HG03469 (cell line): ENCODE results near the gene COL23A1.

Experiments
- ATAC-seq: cut with Tn5 transposase; IDR thresholded peaks from one replicate; pipeline ENCODE4 v1.9.1; 2021; ENCODE audit warnings: mild to moderate bottlenecking, moderate library complexity, moderate number of reproducible peaks; ENCODE audit not compliant: unreplicated experiment

Gene COL23A1

DNA sequence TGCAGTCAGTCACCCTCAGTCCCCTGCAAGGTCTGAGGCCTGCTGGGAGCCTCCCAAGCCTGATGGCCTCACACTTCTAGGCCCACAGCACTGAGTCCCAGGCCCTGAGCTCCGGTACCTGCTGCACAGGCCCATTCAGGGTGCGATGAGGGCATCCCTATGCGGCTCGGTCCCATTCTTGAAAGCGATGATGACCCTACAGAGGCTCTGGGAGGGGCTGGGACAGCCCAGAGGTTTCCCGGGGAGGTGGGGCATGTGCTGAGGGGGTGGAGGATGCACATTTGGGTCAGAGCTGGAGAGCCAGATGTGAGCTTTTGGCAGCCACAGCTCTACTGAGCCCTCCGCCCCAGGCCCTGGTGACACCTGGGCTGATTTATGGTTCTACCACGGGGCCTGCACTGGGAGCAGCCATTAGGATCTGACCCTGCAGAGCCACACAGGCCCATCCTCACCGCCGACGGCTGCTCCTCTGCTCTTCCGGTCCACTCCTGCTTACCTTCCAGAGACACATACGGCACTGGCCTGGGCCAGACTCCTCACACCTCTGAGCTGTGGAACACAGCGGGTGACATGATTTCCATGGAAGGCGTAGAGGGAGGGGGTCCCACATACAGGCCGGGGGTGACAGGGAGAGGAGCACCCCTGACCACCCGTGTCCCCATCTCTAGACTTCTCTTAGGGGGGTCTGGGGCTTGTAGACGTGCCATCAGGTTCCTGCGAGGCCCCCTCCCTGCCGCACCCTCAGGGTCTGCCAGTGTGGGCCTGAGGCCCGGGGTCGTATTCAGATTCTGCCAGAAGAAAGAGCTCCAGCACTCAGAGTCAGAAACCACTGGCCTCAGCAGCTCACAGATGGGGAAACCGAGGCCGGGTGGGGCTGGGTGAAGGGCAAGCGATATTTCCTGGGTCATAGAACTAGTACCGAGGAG lies 53.4 kb downstream of the COL23A1 start:
- no peak for ATAC-seq

DNA sequence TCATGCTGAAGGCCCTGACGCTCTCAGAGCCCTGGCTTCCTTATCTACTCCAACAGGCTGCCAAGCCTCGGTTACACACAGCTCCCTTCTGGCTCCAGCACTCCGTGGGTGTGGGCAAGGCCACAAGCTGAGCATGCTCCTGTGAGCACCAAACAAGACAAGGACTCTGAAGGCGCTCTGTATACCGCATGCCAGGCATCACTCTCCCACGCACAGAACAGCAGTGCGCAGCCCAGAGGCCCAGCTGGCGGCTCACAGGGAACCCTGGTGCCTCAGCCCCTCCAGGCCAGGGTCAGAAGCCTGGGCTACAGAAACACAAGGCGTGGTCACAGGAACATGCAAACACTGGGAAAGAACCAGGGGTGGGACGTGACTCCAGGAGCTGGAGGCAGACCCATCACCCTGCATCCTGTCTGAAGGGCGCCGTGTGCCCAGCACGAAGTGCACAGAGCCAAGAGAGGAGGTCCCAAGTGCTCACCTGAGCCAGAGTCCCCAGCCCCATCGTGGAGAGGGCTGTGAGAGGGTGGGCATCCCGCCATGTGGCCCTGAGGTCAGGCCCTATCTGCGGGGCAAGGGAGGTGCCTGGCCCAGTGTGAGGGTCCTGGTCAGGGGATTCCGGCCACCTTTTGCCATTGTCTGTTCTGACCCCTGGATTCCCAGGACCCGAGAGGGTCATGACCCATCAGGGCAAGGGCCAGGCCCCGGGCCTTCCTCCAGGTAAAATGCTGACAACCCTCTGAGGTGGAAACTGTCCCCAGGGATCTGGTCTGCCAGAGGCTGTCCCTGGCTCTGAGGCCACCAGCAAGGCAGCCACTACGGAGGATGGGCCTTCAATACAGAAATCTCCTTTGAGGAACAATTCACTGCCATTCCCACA lies 54.7 kb downstream of the COL23A1 start:
- ATAC-seq, result no peak

DNA sequence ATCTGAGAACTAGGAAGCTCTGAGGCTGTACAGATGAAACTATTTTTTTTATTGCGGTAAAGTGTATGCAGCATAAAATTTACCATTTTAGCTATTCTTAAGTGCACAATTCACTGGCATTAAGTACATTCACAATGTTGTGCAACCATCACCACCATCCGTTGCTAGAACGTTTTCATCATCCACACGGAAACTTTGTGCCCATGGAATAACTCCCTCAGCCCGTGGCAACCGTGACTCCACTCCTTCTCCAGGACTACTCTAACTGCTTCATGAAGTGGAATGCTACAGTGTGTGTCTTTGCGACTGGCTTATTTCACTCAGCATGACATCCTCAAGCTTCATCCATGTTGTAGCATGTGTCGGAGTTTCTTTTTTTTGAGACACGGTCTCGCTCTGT lies 57.1 kb downstream of the COL23A1 start:
- ATAC-seq, result no peak

DNA sequence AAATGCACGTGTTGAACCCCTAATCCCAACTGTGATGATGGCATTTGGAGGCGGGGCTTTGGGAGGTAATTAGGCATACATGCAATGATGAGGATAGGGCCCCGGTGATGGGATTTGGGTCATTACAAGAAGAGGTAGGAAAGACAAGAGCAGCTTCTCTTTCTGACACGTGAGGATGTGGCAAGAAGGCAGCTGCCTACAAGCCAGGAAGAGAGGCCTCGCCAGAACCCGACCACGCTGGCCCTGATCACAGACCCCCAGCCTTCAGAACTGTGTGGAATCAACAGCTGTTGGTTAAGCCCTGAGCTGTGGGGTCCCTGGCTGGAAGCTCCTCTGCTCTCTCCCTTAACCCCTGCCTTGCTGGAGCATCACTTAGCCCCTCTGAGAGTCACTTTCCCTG lies 57.5 kb downstream of the COL23A1 start:
- ATAC-seq, result no peak

DNA sequence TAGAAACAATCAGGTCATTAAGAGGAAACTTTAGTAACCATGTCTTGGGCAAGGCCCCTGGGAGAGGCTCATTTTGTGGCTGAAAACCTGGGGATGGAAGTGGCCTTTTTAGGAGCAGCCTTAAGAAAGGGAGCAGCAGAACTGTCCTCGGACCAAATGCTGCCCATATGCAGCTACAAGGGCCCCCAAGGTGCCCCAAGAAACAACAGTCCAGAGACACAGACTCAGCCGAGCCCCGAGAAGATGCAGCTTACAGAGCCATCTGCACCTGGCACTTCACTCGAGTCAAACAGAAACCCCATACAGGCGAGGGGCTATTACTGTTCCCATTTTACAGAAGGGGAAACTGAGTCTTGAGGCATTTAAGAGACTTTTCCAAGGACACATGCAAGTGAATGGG lies 58.0 kb downstream of the COL23A1 start:
- no peak for ATAC-seq

DNA sequence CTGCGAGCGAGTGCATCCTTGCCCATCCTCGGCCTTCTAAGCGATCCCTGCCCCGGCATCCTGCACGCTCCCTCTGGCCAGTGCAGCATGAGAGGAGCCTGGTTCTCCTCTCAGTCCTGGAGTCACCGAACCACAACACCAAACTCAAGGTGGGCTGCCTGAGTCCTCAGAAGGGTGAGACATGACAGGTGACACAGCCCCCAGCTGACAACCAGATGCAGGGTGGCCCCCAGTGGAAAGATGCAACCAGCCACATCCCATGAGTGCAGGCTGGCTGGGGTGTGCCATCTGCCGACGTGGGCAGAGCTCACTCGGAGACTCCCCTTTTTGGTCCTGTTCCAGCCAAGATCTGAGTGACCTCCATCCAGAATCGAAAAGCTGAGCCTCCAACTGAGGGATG lies 58.4 kb downstream of the COL23A1 start:
- no peak for ATAC-seq

DNA sequence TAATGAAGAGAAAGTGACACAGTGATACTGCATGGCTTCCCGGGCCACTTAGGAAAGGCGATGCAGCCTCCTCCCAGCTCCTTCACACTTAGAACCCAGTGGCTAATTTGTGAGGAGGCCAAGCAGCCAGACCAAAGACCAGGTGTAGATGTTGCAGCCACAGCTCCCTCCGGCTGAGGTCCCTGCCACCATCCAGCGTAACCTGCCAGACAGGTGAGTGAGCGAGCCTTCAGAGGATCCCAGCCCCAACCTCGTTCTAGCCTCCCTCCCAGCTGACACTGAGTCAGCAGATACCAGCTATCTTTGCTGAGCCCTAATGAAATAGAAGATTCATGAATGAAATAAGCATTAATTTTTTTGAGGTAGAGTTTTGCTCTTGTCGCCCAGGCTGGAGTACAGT lies 59.7 kb downstream of the COL23A1 start:
- no peak for ATAC-seq

DNA sequence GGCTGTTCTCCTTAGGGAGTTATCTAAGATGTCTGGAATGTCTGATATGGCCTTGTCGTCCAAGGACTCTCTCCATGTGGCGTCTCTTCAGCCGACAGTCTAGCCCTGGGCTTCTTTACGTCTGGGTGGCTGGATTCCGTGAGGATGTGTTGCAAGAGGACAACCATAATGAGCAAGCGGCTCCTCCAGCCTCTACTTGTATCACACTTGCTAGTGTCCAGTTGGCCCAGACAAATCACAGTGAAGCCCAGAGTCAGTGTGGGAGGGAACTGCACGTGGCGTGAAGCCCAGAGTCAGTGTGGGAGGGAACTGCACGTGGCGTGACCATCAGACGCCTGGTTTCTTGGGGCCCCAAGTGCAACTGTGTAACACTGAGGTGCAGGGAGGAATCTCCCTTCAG lies 61.1 kb downstream of the COL23A1 start:
- ATAC-seq, result no peak

DNA sequence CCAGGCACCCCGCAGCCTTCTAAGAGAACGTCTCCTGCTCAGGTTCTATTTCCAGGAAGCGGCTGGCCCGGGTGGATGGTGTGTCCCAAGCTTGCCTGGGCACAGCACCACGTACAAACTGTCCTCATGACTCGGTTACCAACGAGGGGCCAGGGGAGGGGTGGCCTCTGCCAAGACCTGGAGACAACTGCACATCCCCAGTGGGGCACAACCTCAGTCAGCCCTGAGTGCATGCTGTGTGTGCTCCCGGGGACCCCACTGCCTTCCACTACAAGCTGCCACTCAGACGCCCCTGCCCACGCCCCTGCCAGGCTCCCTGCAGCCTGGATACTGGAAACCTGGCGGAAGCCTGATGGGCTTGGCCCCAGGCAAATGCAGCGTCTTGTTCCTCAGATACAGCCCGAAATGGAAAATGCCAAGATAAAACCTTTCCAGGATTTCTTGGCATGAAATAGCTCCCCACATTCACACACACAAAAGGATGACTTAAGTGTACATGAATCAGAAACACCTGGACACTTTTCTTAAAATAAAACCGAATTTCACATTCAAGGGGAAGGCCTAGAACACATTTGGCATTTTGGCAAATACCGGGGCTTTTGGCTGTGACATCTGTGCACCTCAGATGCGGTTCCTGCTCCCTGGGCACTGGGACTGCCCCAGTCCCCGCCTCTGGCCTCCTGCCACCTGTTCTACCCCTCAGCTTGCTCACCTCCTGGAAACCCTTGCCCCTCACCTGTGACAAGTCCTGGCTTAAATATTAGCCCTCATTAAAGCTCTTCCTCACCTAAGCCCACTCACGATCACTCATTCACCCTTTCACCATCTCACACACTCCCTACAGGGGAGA lies 62.5 kb downstream of the COL23A1 start:
- ATAC-seq, result no peak

DNA sequence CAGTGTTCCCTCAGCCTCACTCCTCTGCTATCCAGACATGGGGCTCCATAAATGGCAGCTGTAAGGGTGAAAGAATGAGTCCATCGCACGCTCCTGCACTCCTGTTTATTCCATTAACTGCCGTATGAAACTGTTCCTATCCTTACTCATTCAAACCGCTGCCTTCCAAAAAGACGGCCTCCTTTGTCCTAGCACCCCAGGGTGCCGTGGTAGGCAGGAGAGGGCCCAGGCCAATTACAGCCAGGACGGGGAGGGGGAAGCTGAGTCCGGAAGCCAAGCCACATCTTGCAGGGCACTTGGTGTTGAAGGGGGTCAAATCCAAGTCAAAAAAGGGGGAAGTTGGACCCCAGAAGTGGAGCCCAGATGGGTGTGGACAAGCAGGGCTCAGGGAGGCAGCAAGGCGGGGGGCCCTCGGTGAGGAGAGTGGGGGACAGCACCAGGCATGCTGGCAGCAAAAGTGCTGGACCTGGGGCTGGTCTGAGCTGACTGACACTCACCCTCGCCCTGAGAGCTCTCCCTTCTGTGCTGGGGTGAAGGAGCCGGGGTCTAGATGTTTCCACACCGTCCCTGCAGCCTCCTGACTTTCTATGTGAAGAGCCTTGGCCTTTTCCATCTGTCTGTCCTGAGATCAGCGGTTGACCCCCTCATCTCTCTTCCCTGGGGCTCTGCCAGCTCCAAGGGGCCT lies 63.3 kb downstream of the COL23A1 start:
- no peak for ATAC-seq

DNA sequence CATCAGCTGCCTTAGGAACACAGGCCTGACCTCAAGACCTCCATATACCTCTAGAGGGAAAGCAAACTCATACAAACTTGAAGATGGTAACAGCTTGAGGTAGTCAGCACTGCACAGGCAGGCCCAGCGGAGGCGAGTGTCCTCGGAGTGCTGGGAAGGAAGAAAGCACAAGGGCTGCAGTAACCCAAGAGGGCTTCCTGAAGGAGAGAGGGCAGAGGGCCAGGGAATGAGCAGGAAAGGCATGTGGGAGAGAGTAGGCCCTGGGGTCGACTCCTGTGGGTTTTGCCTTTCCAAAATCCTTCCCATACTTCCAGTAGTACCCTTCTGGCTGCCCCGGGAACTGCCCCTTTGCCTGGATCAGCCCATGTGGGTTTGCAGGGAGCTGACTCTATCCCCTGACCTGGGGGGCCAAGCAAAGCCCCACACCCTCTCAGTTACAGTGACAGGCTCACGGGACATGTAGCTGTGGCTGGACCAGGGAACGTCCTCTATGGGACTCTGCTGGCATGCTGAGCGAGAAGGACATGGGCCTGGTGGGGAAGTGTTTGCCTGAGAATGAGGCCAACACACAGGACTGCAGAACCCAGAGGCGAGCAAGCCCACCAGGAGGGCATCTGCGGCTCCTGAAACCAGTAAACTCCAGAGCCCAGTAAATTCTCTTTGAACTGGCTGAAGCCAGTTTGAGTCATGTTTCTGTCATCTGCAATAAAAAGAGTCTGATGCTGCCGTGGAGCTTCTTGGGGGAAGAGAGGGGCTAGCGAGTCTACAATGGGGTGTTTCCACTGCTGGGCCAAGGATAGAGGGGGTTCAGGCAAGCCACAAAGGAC lies 64.1 kb downstream of the COL23A1 start:
- ATAC-seq, result no peak

DNA sequence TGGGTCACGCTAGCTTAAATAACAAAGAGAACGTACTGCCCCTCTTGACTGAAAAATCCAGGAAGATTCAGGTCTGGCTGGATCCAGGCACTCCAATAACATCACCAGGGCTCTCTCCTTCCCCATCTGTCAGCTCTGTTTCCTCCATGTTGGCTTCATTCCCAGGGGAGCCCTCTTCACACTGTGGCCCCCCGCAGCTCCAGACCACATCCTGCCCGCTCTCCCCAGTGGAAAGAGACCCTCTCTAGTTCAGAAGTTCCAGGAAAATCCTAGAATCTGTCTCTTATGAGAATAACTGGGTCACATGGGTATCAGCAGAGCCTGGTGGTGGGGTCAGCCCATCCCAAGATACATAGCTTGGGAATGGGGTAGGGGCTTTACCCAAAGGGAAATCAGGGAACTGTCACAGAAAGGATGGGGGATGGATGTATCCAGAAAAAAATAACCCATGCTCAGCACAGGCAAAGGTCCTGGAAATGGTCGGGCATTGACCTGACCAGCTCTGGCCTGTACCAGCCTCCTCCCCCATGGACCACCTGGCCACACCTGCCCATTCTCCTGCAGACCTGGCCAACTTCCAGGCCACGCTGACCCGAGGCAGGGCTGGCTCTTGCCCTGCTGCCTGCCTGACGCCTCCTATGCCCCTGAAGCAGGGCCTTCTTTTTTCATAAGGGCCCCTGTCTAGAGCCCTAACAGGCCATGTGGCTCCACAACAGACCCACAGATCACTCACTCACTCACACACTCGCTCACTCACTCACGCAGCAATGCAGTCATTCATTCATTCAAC lies 65.9 kb downstream of the COL23A1 start:
- no peak for ATAC-seq

DNA sequence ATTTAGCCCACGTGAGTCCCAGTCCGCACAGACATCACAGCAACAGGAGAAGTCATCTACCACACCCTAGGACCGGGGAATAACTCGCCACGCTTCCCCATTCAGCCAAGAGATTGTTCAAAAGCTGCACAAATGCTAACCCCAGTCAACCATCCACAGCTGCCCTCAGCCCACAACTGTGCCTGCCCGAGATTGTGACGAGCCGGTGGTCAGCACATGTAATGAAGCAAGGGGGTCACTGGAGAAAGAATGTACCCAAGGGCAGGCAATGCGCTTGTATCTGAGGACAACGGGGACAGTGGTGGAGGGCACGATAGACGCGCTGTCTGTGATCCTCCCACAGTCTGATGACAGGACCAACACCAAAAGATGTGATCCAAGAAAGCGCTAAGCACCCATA lies 67.8 kb downstream of the COL23A1 start:
- no peak for ATAC-seq

DNA sequence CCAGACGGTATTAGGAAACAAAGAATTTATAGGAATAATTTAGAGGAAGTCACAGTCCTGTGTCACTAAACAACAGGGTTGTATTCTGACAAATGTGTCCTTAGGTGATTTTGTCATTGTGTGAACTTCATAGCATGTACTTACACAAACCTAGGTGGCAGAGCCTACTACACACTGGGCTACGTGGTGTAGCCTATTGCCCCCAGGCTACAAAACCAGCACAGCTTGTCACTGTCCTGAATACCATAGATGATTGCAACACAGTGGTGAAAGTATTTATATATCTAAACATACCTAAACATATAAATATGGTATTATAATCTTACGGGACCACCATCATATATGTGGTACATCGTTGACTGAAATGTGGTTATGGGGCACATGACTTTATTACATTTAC lies 69.3 kb downstream of the COL23A1 start:
- ATAC-seq, result no peak

DNA sequence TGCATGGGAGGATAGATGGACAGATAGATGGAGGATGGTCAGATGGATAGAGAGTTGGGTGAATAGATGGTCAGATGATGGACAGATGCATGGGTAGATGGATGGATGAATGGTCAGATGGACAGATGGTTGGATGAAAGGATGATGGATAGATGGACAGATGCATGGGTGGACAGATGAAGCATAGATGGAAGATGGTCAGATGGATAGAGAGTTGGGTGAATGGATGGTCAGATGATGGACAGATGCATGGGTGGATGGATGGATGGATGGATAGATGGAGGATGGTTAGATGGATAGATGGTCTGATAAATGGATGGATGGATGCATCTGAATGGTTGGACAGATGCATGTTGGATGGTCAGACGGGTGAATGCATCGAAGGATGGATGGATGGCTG lies 70.4 kb downstream of the COL23A1 start:
- no peak for ATAC-seq

DNA sequence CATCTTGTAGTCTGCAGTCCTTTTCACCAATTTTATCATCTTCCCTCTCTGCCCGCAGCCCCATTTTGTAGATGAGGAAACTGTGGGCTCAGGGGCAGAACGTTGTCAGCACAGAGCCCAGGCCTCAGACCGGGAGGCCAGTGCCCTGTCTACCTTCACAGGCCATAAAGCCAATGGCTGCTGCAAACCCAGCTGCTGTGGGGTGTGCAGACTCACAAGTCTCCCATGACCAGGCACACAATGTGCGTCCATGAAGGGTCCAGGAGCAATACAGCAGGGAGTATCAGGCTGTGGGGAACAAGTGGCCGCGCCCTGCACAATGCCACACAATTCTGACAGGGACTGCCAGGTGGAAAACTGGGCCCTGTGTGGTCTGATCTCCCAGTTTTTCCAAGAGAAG lies 71.0 kb downstream of the COL23A1 start:
- ATAC-seq, result no peak

DNA sequence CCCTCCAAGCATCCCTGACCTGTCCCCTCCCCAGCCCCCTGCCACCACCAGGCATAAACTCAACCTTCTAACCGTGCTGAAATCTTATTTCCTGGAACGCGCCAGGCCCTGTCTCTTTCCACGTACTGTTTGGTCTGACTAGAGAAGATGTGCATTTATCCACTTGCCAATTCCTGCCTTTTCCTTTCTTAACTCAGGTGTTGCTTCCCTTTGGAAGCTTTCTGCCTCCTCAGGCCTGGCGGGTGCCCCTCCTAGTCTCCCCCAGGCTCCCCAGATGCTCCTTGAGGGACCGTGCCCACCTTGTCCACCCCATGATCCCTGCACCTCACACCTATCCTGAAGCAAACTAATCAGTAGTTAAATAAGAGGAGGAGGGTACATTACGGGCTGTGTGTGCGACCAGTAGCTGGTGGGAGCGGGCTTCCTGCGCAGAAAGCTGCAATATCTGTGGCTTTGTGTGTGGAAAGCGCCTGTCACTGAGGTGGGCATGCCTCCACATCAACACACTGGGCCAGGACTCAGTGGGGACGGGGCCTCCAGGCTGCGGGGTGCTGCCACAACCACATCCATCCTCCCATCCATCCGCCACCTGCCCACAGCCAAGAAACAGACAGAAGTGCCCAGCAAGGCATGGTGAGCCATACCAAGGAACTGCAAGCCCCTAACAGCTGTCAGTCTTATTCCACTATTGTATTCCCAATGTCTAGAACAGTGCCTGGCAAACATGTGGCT lies 73.5 kb downstream of the COL23A1 start:
- ATAC-seq, result no peak
